Body of pancreas (tissue), 4 donors: ENCODE measurements around the gene FADS3.

Source experiments
- POLR2A ChIP-seq, 3 donors: fragments of 450-650 bp; IDR thresholded peaks; one replicate each; pipeline ENCODE4 v1.6.1; 2016; ENCODE audit warnings: antibody characterized with exemption in 3 of 3, mild to moderate bottlenecking in 2 of 3
- TF ChIP-seq, protein P1 (sequence below), 7 experiments: fragments of 450-650 bp in 4 of 7; fragments of 200-600 bp in 3 of 7; sonication (generic) in 3 of 7; IDR thresholded peaks; one replicate each; pipeline ENCODE4 v1.5.1; 2016 to 2019; ENCODE audit warnings: antibody characterized with exemption in 7 of 7

DNA sequence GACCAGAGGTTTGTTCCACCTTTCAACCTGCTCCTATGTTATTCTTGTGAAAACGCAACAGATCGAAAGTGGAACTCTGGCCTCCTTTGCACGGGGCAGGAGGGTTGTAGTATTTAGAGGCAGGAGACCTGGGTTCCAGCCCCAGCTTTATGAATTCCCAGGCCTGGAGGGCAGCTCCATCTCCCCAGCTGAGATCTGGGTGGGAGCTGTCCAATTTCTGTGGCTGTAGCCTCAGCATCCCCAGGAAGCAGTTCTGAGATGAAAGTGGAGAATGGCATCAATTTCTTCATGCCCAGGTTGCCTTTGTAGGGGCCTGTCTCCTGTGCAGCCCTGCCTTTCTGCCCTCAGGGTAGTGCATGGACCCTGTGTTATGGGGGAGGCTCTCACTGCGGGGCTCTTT lies 59.1 kb downstream of the FADS3 start:
- TF ChIP-seq POLR2A (IDR thresholded peaks at IDR 0.05): no peak
- TF ChIP-seq, protein P1, sequence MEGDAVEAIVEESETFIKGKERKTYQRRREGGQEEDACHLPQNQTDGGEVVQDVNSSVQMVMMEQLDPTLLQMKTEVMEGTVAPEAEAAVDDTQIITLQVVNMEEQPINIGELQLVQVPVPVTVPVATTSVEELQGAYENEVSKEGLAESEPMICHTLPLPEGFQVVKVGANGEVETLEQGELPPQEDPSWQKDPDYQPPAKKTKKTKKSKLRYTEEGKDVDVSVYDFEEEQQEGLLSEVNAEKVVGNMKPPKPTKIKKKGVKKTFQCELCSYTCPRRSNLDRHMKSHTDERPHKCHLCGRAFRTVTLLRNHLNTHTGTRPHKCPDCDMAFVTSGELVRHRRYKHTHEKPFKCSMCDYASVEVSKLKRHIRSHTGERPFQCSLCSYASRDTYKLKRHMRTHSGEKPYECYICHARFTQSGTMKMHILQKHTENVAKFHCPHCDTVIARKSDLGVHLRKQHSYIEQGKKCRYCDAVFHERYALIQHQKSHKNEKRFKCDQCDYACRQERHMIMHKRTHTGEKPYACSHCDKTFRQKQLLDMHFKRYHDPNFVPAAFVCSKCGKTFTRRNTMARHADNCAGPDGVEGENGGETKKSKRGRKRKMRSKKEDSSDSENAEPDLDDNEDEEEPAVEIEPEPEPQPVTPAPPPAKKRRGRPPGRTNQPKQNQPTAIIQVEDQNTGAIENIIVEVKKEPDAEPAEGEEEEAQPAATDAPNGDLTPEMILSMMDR (IDR thresholded peaks at IDR 0.05): no peak
